DND-41 (cell line): Measurements from ENCODE around the gene RASA2.

Experiments used
- EZH2 ChIP-seq: IDR thresholded peaks from 3 replicates; pipeline ENCODE4 v1.6.1; 2012; ENCODE audit warnings: borderline replicate concordance, low read depth, mild to moderate bottlenecking, moderate library complexity, low read length, inconsistent platforms; ENCODE audit not compliant: severe bottlenecking
- TF ChIP-seq, protein P1 (sequence below): IDR thresholded peaks from 2 replicates; pipeline ENCODE4 v1.5.1; 2012; ENCODE audit warnings: borderline replicate concordance, low read length, moderate library complexity, mild to moderate bottlenecking; ENCODE audit not compliant: poor library complexity, severe bottlenecking; ENCODE audit errors: extremely low read depth

DNA sequence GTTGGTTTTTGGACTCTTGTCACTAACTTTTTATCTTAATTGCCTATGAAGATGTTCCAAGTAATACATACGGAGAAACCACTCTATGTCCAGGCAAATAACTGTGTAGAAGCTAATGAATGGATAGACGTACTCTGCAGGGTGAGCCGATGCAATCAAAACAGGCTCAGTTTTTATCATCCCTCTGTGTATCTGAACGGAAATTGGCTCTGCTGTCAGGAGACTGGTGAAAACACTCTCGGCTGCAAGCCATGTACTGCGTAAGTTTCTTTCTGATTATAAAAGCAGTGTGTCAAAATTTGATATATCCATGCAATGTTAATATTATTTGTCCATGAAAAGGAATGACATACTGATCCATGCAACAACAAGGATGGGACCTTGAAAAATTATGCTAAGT, 121.6 kb downstream of the RASA2 start:
- TF ChIP-seq, protein P1, sequence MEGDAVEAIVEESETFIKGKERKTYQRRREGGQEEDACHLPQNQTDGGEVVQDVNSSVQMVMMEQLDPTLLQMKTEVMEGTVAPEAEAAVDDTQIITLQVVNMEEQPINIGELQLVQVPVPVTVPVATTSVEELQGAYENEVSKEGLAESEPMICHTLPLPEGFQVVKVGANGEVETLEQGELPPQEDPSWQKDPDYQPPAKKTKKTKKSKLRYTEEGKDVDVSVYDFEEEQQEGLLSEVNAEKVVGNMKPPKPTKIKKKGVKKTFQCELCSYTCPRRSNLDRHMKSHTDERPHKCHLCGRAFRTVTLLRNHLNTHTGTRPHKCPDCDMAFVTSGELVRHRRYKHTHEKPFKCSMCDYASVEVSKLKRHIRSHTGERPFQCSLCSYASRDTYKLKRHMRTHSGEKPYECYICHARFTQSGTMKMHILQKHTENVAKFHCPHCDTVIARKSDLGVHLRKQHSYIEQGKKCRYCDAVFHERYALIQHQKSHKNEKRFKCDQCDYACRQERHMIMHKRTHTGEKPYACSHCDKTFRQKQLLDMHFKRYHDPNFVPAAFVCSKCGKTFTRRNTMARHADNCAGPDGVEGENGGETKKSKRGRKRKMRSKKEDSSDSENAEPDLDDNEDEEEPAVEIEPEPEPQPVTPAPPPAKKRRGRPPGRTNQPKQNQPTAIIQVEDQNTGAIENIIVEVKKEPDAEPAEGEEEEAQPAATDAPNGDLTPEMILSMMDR = no peak
- no peak for TF ChIP-seq EZH2
